Medulla oblongata (tissue), 1 donor: ENCODE measurements around the gene TNFRSF1A.

ENCODE experiments used
- DNase-seq: peaks from one replicate; pipeline ENCODE4 v3.0.0-alpha.2; 2015; ENCODE audit errors: extremely low spot score

Gene TNFRSF1A

DNA sequence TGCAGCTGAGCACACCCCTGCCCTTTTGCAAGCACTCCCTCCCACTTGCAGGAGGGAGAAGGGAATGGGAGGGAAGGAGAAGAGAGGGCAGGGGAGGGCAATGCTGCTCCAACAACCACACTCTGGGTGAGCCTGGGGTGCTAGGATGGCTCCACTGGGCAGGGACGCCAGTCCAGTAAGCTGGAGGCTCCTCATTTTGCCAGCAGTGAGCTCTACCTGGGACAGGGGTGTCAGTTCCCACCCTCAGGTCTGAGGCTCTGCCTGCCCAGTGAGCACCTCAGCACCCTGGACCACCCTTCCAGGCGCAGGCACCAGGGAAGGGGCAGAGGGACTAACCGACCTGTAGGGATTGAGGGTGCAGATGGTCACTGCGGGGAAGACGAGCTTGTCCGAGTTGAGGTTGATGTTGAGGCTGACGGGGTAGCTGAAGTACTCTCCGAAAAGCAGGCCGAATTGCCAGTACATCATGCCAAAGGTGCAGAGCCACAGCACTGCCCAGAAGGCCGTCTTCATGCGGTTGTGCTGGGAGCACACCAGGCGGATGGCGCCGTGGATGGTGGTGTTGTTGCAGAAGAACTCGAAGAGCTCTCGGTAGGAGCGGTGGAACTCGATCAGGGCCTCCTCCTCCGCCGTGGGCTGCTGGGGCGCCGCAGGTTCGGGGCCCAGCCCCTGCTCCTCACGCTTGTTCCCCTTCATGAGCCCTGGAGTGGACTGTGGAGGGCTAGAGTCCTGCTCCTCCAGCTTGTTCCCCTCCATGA lies 32.3 kb upstream of the TNFRSF1A start:
- no peak for DNase-seq

DNA sequence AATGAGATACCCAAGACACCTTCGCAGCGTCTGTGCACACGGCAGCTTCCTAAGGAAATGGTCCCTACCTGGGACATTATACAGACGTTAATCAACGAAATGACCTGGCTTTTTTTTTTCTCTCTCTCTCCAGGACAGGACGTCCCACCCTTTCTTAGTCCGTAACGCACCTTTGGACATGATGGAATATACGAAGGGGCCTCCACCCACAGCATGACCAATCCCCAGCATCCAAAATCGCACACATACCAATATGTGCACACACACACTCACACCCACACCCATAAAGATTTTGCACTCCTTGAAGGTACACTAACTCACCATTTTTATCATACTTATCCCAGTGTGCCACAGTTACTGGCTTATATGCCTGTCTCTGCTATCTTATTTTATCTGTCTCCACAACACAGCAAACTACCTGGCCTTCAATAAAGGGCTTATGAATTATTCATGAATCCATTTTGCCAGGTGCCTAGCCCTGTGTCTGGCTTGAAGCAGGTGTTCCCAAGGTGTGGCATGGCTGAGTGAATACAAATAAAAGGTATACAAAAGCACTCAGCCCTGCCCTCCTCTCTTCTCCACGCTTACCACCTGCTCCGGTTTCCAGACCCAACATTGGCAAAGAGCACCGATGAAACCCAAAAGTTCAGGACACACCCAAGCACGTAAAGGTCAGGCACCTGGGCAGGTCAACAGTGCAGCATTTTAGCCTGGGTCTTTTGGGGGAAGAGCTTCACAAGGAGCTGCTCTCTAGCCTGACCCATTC lies 31.3 kb upstream of the TNFRSF1A start:
- no peak for DNase-seq

DNA sequence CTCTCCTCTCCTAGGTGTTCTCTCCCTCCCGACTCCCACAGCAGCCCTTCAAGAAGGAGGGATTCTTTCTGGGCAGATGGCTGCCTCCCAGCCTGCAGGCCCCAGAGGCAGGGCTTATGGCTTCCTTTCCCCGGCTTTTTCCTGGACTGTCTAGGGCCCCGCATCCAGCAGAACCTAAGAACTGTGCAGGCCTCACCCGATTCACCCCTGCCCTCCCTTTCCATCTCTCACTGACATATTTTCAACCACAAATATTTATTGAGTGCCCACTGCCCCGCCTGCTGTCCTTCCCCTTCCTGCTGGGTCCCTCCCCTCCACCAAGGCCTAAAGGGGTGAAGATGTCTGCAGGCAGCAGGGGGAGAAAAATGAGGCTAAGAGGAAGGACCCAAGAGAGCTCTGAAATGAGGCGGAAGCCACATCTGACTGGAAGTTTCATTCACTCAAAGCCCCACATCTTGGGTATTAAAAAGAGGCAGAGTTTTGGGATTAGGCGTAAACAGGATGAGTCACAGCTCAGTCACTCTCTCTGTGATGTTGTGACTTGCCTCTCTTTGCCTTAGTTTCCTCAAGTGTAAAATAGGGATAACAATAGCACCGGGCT lies 30.6 kb upstream of the TNFRSF1A start:
- no peak for DNase-seq

GRCh38 chr12:6370994-6371754 lies 29.3 kb upstream of the TNFRSF1A start:
- no peak for DNase-seq

DNA sequence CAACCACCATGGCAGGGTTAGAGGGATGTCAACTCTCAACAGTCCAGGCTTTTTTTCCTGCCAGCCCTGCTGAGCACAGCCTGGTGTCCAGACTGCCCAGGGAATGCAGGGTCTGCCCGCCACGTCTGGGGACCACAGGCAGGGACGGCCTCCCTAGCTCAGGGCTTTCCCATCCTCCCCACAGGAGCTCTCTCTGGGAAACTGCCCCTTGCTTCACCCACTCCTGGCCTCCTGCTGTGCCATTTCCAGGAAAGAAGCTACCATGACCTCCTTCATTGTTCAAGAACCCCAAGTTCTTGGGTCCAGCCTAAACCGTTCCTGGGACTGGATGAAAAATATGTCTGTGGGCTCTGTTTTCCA lies 28.7 kb upstream of the TNFRSF1A start:
- DNase-seq = no peak

- DNase-seq = no peak
Measured at GRCh38 chr12:6369916-6370575, 28.2 kb upstream of the TNFRSF1A start.

DNA sequence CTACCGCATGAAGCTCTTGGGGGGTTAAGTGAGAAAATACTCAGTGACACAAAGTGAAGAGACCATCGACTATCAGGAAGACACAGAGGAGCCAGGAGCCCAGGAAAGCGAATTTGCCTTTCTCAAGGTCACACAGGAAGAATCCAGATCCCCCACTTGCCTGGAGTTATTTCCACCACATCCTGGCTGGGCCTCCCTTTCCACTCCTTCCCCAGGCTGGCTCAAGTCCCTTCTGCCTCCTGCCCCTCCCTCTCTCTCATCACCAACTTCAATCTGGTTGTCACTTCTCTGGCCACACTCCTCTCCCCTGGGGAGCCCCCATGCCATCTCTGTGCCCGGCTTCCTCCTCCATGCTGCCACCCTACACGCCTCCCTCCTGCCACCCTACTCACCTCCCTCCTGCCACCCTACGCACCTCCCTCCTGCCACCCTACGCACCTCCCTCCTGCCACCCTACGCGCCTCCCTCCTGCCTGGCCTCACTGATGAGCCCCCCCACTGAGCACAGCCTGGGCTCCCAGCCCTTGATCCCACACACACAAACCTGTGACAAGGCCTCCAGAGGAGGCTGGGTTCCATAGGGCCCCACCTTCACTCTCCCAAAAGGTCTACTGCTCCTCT lies 27.1 kb upstream of the TNFRSF1A start:
- DNase-seq = no peak

- peak; percentile 35 for DNase-seq
Measured at GRCh38 chr12:6367969-6368892, 26.4 kb upstream of the TNFRSF1A start.

GRCh38 chr12:6367065-6367968 lies 25.4 kb upstream of the TNFRSF1A start:
- peak; percentile 74 for DNase-seq

GRCh38 chr12:6364044-6364374 lies 22.1 kb upstream of the TNFRSF1A start:
- no peak for DNase-seq

DNA sequence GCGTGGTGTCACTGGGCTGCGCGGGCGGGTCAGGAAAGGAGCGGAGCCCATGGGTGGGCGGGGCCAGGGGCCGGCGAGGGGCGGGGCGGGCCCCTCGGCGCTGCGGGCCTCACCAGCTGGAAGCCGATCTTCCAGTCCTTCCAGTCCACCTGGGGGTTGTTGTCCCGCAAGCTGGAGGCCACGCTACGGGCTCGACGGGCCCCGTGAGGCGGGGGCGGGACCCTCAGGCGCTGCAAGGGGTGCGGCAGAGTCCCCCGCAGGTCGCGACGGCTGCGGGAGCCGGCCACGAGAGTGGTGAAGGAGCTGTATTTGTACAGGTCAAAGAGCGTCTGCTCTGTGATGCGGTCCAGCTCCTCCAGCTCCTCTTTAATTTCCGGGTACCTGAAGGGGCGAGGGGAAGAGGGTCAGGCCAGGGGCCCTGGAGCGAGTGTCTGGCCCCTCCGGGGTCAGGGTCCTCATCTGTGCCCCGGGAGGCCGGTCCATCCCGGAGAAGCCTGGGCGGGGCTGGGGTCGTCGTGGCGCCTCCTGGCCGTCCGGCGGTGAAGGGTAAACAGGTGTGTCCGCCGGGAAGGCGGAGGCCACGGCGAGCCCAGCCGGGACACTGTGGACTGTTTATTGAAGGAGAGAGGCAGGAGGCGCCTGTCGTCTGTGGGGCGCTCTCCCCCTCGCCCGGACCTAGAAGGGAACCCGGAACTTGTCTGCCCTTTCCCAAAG lies 21.6 kb upstream of the TNFRSF1A start:
- peak; percentile 77 for DNase-seq

DNA sequence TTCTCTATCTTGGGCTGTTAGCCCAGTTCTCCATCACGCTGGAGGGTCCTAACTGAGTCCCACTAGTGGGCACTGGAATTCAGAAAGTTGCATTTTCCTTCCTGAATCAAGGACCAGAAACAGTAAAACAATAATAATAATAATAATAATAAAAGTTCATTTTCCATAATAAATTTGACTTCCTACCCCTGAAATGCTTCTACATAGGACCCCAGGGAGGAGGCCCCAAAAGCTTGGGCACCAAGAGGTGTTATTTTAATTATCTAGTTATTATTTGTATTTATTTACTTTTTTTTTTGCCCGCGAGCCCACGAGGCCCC lies 21.1 kb upstream of the TNFRSF1A start:
- DNase-seq = no peak

DNA sequence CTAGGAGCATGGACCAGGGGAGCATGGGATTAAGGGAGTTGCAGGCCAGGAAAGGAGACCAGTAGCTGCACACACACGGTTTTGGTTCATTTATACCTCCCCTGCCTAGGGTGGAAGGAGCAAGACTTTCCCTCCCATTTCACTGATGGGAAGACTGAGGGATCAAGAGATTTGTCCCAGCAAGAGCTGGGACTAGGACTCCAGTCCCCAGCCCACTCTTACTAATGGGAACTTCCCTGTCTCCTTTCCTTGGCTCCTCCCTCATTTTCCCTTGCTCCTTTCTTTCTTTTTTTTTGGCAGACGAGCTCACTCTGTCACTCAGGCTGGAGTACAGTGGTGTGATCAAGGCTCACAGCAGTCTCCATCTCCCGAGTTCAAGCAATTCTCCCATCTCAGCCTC lies 20.5 kb upstream of the TNFRSF1A start:
- DNase-seq = no peak

DNA sequence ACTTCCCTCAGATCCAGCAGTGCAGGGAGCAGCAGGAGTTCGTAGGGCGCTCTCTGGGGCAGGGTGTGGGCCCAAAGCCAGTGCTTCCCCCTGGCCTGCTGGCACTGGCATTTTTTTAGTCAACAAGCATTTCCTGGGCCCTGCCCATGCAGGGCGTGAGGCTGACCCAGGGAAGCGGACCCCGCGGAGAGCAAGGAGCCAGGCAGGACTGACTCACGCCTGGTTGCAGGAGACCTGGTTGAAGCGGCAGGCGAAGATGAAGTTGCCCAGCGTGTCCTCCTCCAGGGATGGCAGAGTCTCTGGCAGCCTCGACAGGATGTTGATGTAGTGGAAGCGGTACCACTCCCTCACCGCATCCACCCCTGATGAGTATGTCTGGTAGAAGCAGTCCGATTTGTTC lies 20.0 kb upstream of the TNFRSF1A start:
- DNase-seq = no peak

- no peak for DNase-seq
Measured at GRCh38 chr12:6360578-6361490, 19.0 kb upstream of the TNFRSF1A start.

DNA sequence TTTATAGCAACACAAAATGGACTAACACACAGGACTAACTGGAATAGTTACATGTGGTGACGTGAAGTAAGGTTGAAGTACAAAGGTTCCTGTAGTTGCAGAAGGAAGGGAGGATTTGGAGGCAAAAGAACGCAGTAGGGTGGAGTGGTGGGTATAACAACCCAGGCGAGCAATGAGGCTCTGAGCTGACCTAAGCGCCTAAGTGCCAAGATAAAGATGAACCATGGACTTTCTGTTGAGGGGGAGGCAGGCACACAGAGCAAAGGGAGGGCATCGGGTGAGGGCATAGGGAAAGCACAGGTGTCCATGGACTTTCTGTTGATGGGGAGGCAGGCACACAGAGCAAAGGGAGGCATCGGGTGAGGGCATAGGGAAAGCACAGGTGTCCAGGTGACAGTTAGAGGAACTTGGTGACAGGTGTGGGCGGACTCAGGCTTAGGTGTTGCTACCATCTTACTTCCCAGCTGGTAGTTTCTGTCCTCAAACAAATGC lies 18.2 kb upstream of the TNFRSF1A start:
- DNase-seq = no peak

DNA sequence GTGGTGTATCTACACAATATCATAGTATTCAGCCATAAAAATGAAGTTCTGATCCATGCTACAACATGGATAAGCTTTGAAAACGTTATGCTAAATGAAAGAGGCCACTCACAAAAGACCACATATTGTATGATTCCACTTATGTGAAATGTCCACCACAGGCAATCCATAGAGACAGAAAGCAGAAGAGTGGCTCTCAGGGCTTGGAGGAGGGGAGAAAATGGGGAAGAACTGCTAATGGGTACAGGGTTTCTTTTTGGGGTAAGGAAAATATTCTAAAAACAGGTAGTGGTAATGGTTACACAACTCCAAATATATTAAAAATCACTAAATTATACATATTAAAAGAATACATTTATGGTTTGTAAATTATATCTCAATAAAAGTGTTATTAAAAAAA lies 17.0 kb upstream of the TNFRSF1A start:
- no peak for DNase-seq
